Testis (tissue), 2 donors: ENCODE measurements around the gene GRM7.

ENCODE experiments used
- POLR2A ChIP-seq: fragments of 450-650 bp; IDR thresholded peaks from one replicate; pipeline ENCODE4 v1.6.1; 2017; ENCODE audit warnings: antibody characterized with exemption, mild to moderate bottlenecking, moderate library complexity
- TF ChIP-seq, protein P1 (sequence below), 3 experiments: fragments of 450-650 bp in 2 of 3; fragments of 200-600 bp in 1 of 3; sonication (generic) in 1 of 3; IDR thresholded peaks; one replicate each; pipeline ENCODE4 v1.5.1; 2016 to 2019; ENCODE audit warnings: antibody characterized with exemption in 3 of 3, mild to moderate bottlenecking in 2 of 3, moderate library complexity in 1 of 3

DNA sequence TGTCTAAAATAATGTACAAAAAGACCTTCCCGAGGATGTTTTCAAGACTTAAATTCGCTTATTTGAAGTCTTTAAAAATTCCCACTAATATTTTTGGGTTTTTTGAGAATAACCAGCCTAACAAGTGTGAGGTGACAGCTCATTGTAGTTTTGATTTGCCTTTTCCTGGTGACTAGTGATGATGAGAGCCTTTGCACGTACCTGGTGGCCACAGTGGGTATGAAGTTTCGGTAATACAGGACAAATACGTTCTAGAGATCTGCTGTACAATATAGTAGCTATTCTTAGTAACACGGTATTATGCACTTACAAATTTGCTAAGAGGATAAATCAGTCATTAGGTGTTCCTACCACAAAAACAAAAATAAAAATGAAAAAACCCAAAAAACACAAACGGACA, 124.9 kb downstream of the GRM7 start:
- TF ChIP-seq, protein P1, sequence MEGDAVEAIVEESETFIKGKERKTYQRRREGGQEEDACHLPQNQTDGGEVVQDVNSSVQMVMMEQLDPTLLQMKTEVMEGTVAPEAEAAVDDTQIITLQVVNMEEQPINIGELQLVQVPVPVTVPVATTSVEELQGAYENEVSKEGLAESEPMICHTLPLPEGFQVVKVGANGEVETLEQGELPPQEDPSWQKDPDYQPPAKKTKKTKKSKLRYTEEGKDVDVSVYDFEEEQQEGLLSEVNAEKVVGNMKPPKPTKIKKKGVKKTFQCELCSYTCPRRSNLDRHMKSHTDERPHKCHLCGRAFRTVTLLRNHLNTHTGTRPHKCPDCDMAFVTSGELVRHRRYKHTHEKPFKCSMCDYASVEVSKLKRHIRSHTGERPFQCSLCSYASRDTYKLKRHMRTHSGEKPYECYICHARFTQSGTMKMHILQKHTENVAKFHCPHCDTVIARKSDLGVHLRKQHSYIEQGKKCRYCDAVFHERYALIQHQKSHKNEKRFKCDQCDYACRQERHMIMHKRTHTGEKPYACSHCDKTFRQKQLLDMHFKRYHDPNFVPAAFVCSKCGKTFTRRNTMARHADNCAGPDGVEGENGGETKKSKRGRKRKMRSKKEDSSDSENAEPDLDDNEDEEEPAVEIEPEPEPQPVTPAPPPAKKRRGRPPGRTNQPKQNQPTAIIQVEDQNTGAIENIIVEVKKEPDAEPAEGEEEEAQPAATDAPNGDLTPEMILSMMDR (IDR thresholded peaks at IDR 0.05) = no peak
- no peak for TF ChIP-seq POLR2A
